SIG-M5 (cell line): ENCODE data around the gene ZEB2.
"Not testable (repeated sequence)": the region's sequence is repeated elsewhere in the genome, so short reads cannot be mapped to it uniquely, and the experiment has no call there.

ENCODE experiments used
- DNase-seq: peaks from one replicate; lab custom pipeline; 2025; lab: John Stamatoyannopoulos, UW

Gene ZEB2

DNA sequence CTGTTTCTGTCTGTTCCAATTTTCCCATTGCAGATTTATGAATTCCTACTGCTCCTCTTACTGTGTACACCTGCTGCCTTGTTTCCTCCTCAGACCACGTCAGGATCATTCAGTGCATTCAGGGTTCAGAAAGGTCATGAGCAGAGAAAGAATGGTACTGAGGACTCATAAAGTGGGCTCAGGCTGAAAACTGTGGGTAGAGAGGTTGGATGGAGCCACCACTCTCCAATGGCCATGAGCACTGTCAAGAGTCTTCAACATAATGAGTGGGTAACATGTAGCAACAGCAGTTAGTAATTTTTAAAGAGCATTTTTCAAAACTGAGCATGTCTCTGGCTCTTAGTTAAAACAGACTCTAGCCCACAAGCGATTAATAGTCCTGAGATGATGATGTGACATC is 138.2 kb downstream of the ZEB2 start:
- no peak for DNase-seq

DNA sequence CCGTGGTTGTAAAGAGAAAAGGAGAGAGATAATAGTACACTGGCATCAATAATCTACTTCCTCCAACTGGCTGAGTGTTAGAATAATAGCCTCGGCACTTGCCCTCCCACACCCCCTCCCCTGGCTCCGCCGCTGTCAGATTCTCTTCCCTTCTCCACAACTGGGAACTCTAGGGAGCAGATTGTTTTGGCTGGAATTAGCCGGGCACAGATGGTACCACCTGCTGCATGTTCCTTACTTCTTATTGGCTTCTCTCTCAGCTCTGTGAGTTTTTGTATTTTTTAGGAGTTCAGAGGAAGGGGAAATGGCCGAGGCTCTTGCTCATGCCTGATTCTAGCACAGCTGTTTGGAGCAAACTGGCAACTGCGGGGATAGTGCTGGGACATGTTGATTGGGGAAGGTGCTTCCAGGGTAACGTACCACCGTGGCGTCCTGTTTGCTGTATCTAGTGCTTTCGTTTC is 140.0 kb downstream of the ZEB2 start:
- no peak for DNase-seq

DNA sequence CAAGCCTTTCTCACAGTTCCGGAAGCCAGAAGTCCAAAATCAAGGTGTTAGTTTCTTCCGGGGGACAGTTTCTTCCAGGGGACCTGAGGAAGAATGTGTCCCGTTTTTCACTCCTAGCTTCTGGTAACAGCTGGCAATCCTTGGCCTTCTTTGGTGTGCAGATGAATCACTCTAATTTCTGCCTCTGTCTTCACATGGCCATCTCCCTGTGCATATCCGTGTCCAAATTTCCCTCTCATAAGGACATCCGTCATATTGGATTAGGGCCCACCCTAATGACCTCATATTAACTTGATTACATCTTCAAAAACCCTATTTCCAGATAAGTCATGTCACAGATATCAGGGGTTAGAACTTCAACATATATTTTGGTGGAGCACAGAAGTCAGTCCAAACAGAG is 141.4 kb downstream of the ZEB2 start:
- DNase-seq: no peak

DNA sequence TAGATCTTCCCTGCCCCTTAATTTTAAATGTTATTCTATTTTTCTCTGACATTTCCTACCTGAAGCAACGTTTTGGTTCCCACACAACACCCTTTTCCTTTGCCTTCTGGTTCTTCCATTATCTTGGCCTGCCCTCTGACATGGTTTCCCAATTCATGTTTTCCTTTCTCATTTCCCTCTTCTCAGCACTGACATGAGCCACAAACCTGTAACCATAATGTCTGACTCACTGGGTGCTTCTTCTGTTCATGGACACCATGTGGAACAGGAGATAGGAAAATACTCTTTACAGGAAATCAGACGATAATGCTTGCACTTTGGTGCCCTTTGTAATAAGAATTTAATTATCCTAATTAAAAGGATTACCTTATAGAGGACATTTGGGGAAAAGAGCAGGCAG is 142.0 kb downstream of the ZEB2 start:
- no peak for DNase-seq

DNA sequence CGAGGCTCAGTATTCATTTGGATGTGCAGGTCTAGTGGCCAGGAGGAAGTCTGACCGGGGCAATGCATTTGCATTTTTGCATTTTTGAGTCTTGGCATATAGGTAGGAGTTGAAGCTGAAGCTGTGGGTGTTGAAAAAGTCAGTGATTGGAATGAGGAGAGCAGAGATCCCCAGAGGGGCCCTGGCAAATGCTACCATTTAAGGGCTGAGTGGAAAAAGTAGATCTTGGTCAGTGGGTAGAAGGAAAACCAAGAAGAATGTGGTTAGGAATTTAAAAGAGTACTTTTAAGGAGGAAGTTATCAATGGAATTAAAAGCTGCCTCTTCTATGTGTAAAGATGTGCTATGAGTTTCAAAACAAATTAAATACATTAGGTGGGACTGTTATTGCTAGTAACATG is 143.0 kb downstream of the ZEB2 start:
- no peak for DNase-seq

DNA sequence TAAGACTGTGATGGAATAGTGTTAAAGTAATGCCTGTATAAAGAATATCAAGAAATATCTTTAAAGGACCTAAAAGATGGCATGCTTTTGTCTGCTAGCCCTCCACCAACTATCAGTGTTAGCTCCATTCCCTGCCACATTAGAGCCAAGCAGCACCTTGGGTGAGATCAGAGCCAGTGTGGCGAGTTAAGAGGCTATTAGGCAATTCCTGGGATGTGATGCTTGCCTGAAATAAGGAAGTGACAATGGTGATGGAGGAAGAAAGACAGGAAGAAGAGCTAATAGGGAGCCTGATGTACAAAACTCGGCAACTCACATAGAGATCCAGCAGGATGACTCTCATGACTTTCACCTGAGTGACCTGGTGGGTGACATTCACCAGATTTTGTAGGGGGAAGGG is 143.5 kb downstream of the ZEB2 start:
- no peak for DNase-seq

DNA sequence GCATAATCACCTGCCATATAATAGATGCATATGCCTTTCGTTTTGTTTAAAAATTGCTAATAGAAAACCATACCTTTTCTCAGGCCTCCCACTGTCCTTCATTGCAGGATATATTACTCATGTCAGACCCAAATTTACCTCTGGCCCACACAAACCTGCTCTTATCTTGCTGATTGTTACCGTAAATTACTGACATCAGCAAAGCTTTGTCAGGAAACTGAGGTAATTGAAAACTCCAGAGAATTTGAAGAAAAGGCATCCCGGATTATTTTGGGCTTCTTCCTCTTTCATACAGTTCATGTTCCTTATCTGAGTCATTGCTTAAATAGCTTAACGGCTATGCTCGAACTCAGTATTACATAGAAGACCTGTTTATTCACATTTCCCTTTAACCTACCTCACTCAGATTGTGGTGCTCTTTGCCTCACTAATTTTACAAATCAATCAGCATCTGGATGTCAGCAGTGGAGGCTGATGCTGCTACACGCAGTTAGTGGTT is 145.7 kb downstream of the ZEB2 start:
- DNase-seq: peak; percentile 30

DNA sequence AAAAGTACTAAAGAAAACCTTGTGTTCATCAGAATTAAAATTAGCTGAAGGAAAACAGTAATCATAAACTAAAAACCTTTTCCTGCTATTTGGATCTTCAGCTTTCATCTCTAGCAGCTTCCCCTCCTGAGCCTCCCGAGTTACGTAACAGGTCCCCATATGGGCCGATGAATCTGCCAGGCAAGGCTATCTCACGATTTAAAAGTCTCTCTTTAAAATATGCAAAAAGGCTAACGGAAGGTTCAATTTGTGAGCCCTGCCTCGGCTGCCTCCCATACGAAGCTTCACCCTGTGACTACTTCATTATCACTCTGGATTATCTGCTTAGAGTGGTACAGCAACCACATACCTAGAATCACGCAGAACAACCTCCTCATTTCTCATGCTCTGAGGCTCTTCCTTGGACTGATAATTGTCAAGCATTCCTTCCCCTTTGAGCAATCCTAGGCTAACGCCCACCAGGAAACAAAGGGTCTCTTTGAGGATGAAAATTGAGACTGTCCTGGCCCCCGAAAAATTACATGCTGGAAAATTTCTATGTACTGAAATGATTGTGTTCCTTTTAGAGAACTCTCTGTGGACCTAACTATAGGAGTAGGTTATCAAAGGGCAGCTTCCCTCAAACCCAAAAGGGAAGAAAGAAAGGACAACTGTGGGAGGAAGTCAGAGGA is 147.4 kb downstream of the ZEB2 start:
- no peak for DNase-seq

DNA sequence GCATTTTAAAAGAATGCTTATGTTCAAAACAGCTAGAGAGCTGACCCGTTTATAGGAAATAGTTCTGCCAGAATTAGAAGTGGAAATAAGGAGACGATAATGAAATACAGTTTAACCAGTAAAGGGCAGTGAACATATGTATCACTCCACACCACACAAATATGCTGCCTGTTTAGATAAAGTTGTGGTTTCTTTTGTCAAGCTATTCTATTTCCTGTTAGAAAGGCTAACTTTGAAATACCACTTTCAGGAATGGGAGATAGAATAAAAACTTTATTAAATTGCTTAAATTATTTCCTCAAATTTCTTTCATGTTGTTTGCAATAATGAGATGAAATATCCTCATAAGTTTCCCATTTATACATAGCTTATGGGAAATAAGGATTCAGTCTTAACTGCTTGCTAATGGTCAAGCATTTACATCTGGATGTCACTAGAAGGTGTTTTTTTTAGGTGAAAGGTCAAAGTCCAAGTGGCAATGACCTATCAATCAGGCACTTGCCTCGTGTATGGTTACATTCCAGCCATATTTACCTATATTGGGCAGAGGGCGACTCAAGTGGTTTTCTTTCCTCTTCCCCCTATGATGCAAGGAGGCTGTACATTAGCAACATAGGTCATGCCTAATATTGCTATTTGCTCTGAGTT is 148.9 kb downstream of the ZEB2 start:
- DNase-seq: no peak

DNA sequence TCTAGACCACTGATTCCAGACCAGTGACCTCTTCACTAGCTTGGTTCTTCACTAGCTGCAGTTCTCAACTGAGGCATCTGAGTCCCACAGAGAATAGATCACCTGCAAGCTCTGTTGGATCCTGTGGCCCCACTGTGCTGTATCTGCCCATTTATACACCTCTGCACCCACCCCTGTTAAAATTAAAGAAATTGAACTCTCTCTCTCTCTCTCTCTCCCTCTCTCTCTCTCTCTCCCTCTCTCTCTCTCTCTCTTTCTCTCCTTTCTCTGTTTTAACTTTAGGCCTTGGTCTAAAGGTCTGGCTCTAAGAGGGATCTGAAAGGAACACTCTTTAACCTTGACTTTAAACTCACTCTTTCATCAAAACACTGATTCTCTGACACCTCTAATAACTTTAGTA is 150.5 kb downstream of the ZEB2 start:
- DNase-seq: no peak

DNA sequence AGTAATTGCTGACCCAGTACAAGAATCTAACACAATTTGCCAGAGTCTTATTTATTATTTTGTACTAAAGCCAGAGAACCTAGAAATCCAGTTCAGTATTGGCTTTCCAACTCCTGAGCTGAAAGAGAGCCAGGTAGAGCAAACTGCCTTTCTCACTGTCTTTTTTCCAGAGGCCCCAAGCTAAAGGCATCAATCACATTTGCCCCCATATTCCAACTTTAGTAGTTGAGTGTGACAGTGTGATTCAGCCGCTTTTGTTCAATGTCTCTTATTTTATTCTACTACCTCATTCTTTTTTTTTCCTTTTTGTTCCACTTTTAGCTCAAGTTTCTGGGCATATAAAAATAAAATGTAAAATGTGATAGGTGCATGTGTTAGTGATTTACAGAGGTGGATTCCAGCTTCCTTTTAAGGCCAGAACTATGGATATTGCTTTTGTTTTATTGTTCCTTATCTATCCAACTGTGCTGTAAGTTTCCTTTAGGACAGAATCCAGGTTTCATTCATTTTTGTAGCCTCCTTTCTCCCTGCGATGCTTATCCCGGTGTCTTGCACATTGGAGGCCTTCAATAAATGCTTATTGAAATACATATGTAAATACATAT is 153.0 kb downstream of the ZEB2 start:
- no peak for DNase-seq

DNA sequence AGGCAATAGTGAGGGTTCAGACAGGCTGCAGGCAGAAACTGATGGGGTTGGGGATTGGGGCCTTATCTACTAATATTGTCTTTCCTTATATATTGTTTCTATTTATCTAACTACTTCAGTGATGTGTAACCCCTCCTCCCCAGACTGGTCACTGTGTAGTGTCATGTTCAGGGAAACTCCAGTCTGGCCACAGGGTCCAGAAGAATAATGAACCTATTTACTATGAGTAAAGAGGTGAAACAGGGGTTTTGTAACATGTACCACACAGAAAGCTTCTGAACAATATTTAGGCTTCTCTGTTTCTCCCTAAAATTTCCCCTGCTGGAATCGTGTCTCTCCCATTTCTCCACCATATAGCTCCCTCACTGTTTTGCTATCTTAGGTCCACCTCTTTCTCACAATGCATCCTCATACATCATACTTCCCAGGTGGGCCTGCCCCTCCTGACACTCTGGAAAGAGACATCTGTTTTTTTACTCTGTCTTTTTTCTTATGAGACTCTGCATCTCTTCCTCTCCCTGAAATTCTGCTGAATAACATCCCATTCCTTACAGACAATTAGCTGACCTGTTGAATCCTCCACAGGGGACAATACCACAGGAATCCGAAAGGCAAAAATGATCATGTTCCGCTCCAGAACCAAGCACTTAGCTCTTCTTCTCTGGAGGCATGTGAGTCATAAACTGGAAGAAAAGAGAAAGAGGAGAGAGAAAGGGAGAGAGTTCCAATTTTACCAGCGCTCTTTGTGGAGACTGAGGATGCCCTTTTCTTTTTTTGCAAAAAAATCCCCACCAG is 154.8 kb downstream of the ZEB2 start:
- no peak for DNase-seq

DNA sequence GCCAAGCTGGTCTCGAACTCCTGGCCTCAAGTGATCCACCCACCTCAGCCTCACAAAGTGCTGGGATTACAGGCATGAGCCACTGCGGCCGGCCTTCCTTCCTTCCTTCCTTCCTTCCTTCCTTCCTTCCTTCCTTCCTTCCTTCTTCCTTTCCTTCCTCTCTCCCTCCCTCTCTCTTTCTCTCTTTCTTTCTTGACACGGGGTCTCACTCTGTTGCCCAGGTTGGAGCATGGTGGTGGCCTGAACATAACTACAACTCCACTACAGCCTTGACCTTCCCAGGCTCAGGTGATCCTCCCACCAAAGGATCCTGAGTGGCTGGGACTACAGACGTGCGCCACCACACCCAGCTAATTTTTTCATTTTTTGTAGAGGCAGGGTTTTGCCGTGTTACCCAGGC is 155.7 kb downstream of the ZEB2 start:
- DNase-seq: not testable (repeated sequence)

DNA sequence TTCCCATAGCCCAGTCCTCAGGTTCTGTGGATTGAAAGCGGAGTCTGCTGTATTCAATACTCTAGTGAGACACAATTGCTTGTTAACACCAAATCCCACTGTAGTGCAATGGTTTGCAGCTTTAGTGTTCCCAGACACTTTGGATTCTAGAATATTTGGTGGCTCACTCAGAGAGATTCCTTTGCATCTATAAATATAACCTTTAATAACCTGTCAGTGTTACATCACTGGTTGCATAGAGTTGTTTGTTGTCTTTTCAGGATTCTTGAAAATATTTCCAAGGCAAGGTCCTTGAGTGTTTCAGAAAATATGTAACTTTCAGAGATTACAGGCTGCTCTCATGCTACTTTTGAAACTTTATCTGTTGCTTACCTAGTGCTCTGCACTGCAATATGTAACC is 157.5 kb downstream of the ZEB2 start:
- no peak for DNase-seq

DNA sequence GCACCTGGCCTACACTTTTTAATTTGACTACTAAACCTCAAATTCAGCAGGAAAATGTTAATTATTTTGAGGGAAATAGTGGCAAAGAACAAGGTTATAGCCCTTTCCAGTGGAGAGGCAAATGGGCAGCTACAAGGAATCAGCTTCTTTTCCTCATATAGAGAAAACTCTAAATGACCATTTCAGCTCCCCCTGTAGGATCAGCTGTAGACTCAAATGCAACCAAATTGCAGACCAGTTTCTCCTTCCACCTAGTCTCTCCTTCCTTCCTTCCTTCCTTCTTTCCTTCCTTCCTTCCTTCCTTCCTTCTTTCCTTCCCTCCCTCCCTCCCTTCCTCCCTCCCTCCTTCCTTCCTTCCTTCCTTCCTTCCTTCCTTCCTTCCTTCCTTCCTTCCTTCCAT is 158.2 kb downstream of the ZEB2 start:
- no peak for DNase-seq

DNA sequence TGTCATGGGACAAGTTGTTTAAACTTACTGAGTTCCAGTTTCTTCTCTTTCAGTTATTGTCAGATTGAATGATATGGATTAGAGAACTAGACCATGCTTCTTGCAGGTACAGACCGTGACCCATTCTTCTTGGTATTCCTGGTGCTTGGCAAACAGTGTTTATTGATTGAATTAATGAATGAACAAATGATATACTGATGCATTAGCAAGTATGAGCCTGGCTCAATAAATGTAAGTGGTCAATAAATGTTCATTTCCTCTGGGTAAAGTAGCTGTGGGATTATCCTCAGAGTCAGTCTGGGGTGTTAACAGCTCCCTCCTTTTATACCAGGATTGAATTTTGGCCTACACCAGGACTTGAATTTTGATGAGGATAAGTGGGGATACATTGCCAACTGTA is 160.2 kb downstream of the ZEB2 start:
- no peak for DNase-seq

DNA sequence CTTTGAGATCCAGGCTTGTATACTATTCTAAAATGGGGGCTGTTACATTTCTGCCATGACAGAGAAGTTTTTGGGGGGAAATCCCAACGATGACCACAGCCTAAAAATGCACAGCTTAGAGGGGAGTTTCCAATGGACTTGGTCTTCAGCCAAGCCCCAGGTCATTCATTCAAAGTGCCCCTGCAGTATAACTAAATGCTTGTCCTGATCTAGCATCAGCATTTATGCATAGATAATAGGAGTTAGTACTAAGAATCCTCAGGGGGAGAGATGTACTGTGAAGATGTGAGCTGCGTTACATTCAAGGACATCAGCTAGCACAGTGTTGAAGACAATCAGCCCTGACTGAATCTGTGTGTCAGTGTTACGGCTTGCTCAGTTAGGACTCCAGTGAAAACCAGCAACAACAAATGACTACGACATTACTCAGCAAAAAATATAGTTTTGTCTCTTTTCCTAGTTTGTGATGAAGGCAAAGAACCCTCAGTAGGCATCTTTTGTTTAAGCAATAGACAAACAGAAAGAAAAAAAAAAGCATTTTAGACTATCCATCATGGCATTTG is 160.9 kb downstream of the ZEB2 start:
- DNase-seq: no peak

DNA sequence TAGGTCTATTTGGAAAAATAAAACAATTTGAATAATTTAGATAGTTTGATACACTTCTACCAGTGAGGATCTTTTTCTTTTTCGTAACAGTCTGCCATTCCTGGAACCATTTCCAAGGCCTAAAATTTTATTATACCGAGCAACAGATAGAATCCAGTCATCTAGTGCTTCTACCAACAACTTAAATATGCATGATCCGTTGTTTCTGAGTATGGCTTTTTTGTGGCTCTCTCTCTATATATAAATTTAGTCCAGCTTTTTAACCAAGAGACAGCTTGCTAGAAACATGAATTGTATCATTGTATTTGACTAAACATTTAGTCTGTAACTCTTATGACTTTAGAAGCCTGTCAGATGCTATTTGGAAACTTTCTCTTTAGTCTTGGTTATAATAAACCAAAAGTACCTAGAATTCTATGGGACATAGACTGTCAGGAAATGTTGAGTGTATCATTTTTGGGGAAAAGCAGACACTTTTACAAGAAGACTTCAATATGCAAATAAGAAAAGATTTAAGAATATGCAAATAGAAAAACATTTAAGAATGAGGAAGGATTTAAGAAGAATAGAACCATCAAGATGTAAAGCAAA is 161.4 kb downstream of the ZEB2 start:
- DNase-seq: no peak

DNA sequence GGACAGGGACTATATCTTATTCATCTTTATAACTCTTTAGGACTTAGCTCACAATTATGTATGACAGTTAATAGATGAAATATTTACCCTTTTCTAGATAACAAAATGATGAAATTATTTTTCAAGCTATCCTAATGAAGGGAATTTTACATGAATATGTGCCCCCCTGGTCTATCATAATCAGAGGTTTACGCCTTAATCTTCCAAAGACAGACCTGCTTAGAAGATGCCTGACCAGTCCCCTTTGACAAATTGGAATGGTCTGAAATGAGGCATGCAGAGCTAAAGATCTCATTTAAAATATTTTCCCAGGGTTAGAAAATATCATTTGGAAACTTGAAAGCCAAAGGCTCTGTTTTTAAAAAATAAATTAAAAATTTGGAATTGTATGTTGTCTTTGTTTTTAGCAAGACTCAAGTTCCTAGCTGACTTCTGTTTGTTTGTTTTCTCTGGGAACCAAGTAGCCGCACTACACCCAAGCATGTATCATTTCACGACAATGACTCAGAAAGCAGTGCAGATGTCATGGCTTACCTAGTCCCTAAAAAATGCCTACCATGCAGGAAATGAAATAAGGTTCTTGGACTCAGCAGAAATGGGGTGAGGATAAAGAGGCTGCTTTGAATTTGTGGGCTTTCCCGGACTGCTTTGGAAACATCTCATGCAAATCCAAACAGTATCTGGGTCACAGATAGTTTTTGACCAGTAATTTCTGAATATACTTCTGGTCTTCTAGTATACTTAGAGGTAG is 162.1 kb downstream of the ZEB2 start:
- no peak for DNase-seq

DNA sequence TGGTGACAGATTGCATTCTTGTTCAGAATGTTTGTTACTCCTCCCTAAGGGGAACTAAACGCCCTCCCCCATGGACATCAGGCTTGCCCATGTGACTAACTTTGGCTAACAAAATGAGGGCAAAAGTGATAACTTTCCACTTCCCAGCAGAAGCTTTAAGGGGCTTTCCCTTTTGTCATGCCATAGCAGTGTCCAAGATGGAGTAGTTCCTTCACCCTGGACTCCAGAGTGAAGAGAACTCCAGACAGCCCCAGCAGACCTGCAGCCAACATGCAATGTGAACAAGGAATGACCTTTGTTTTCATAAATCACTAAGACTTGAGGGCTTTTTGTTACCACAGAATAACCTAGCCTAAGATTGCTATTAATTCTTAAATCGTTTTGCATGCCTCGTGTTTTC is 163.5 kb downstream of the ZEB2 start:
- no peak for DNase-seq

DNA sequence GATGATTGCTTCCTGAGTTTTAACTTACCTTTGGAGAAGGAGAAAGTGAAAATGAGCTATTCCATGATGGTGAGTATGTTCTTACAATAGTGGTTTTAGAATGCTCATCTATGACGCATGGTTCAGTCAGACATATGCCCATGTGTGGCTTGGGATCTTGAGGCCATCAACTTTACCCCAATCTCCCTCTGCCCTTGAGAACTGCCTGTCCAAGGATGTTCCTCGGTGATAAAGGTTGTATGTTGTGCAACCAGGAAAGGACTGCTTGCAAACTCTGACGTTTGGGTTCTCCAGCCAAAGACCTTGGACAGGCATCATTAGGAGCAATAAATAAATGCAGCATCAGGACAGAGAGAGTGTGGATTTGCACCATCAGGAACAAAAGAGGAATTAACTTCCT is 165.0 kb downstream of the ZEB2 start:
- DNase-seq: no peak
